Ovary (tissue), 9 donors: ENCODE data around the gene SLIT3. TPM values are rescaled to one million over a fixed set of nuclear protein-coding genes. Genes with fewer than 3 reads are reported as not detected.

Experiments used
- DNase-seq, 5 donors: peaks; one replicate each; pipeline ENCODE4 v3.0.0-alpha.2; 2019 to 2020
- H3K27ac ChIP-seq, 2 donors: fragments of 200-600 bp; one replicate each; pipeline versions ENCODE4 v1.5.1 to v1.8.0; 2019 to 2022
- H3K27me3 ChIP-seq: fragments of 200-600 bp; one replicate; pipeline ENCODE4 v1.8.0; 2022
- H3K36me3 ChIP-seq: fragments of 200-600 bp; sonication (generic); one replicate; pipeline ENCODE4 v1.5.1; 2019
- H3K4me1 ChIP-seq: one replicate; pipeline ENCODE4 v1.8.1; 2013; ENCODE audit warnings: mild to moderate bottlenecking, moderate library complexity; ENCODE audit not compliant: insufficient read depth
- H3K4me3 ChIP-seq: fragments of 200-600 bp; sonication (generic); one replicate; pipeline ENCODE4 v1.5.1; 2017
- H3K9me3 ChIP-seq, 2 donors: fragments of 200-600 bp in 1 of 2; sonication (generic) in 1 of 2; one replicate each; pipeline versions ENCODE4 v1.5.1 to v1.8.1; 2013 to 2019; ENCODE audit warnings: mild to moderate bottlenecking in 1 of 2, moderate library complexity in 1 of 2
- CTCF ChIP-seq, 3 donors: fragments of 450-650 bp in 2 of 3; fragments of 200-600 bp in 1 of 3; IDR thresholded peaks; one replicate each; pipeline versions ENCODE4 v1.5.1 to v1.8.0; 2016 to 2022; ENCODE audit warnings: antibody characterized with exemption in 3 of 3, mild to moderate bottlenecking in 1 of 3
- EP300 ChIP-seq: sonication (generic); formaldehyde crosslinking; IDR thresholded peaks from one replicate; pipeline ENCODE4 v1.6.1; 2017; ENCODE audit warnings: antibody characterized with exemption
- POLR2A ChIP-seq: fragments of 450-650 bp; IDR thresholded peaks from one replicate; pipeline ENCODE4 v1.6.1; 2017; ENCODE audit warnings: antibody characterized with exemption, mild to moderate bottlenecking, moderate library complexity
- WGBS, 3 donors: extraction: QIAGEN DNeasy Blood & Tissue Kit in 1 of 3; methylation state at CpG; one replicate each; pipeline versions ENCODE4 v1.1.5 to v1.1.7; 2013 to 2017; 5-methylcytosine and 5-hydroxymethylcytosine counted together
- intact Hi-C, 4 donors: fragments of 100-400 bp; cut with DNase I; formaldehyde crosslinking; loops; one replicate each; pipeline versions ENCODE4 v1.11.0 to v1.15.1; 2022 to 2023
- polyA plus RNA-seq, 2 donors: library from polyadenylated mRNA; stranded (reverse); fragments of 200-250 nt in 1 of 2; fragments of 350-450 nt in 1 of 2; fragmentation: Illumina TruSeq in 1 of 2; extraction: RNeasy Lipid Tissue Mini Kit (QIAGEN cat#74804) in 1 of 2; gene quantifications; one replicate each; pipeline ENCODE4 v1.2.3, GENCODE V29; 2013 to 2014
- total RNA-seq, 7 donors: library from RNA; depleted of rRNA in 2 of 7; stranded (reverse); fragments of >200 nt in 2 of 7; fragmentation: NEBNext Ultra II Directional in 3 of 7; extraction: Animal tissue kit (Norgen Biotek cat#: 25700) in 3 of 7; gene quantifications; one replicate each; pipeline versions ENCODE4 v1.1.0 to v1.2.4, GENCODE V29; 2016 to 2023
- donor health status: DM: no; HTN: no; CAD: no; lungs with moderate emphysema.
- donor health status: DM: no; HTN: no; CAD: no.
- donor health status: Bipolar disorder and iron deficiency.
- donor health status: DM: yes; HTN: yes; CAD: no.
- donor health status: DM: no; HTN: no; CAD: no.
- donor health status: DM: yes; HTN: yes; CAD: no.

Gene SLIT3
- total and polyA plus RNA-seq, 9 donors: 10.3 to 106 (median 24.4) TPM

- Histone ChIP-seq H3K4me1 (no peaks in the 10 kb centered on the region), H3K27ac (no peak overlapping the region), H3K9me3 (no peaks in the 10 kb centered on the region), H3K36me3 (no peaks in the 10 kb centered on the region), H3K27me3 (no peaks in the 10 kb centered on the region), H3K4me3 (no peak overlapping the region)
- WGBS, 3 donors: 84 to 98% (median 97%) methylated on average over 2 of the region's 2 CpGs
- no peak for TF ChIP-seq POLR2A
- no peak for TF ChIP-seq EP300
- TF ChIP-seq CTCF (IDR thresholded peaks at IDR 0.05): no peak
- intact Hi-C loops: no loop called here
- no peak for DNase-seq
These were observed 27.1 kb downstream of the SLIT3 start for GRCh38 chr5:169273881-169274280.

GRCh38 chr5:169273451-169273850 is 27.5 kb downstream of the SLIT3 start:
- Histone ChIP-seq H3K27me3 (no peaks in the 10 kb centered on the region), H3K9me3 (no peaks in the 10 kb centered on the region), H3K36me3 (no peaks in the 10 kb centered on the region), H3K27ac (no peak overlapping the region), H3K4me3 (no peak overlapping the region), H3K4me1 (no peaks in the 10 kb centered on the region)
- intact Hi-C loops: no loop called here
- WGBS, 3 donors: 89 to 96% (median 92%) methylated on average over 1 of the region's 1 CpG
- TF ChIP-seq CTCF (IDR thresholded peaks at IDR 0.05): no peak
- no peak for TF ChIP-seq EP300
- TF ChIP-seq POLR2A: no peak
- DNase-seq: no peak

GRCh38 chr5:169272731-169273427 is 28.1 kb downstream of the SLIT3 start:
- TF ChIP-seq POLR2A (no peak), EP300 (no peak)
- H3K36me3 ChIP-seq: no peaks in the 10 kb centered on the region
- WGBS, 3 donors: 86% methylated on average over 12 of the region's 12 CpGs
- H3K9me3 ChIP-seq: no peaks in the 10 kb centered on the region
- H3K4me1 ChIP-seq: no peaks in the 10 kb centered on the region
- no peak for DNase-seq
- H3K27me3 ChIP-seq: no peaks in the 10 kb centered on the region
- intact Hi-C loops: no loop called here
- H3K4me3 ChIP-seq: no peak overlapping the region
- H3K27ac ChIP-seq: no peak overlapping the region

- H3K4me1 ChIP-seq: no peaks in the 10 kb centered on the region
- TF ChIP-seq CTCF (IDR thresholded peaks at IDR 0.05): no peak
- TF ChIP-seq EP300: no peak
- TF ChIP-seq POLR2A: no peak
- H3K36me3 ChIP-seq: no peaks in the 10 kb centered on the region
- intact Hi-C loops: no loop called here
- H3K27me3 ChIP-seq: no peaks in the 10 kb centered on the region
- H3K9me3 ChIP-seq: no peaks in the 10 kb centered on the region
- no peak overlapping the region for H3K4me3 ChIP-seq
- DNase-seq: no peak
- 86 to 92% (median 90%) methylated on average over 5 of the region's 5 CpGs for WGBS, 3 donors
- no peak overlapping the region for H3K27ac ChIP-seq
These were observed 28.8 kb downstream of the SLIT3 start for GRCh38 chr5:169272111-169272510.

GRCh38 chr5:169270827-169271226 is 30.1 kb downstream of the SLIT3 start:
- no peaks in the 10 kb centered on the region for H3K9me3 ChIP-seq
- intact Hi-C loops: no loop called here
- TF ChIP-seq EP300 (no peak), CTCF (IDR thresholded peaks at IDR 0.05) (no peak), POLR2A (no peak)
- H3K4me1 ChIP-seq: no peaks in the 10 kb centered on the region
- no peak overlapping the region for H3K27ac ChIP-seq
- no peaks in the 10 kb centered on the region for H3K36me3 ChIP-seq
- no peaks in the 10 kb centered on the region for H3K27me3 ChIP-seq
- no peak overlapping the region for H3K4me3 ChIP-seq
- 81 to 86% (median 85%) methylated on average over 3 of the region's 3 CpGs for WGBS, 3 donors
- no peak for DNase-seq
